Neural progenitor cell (in vitro differentiated cells): ENCODE measurements around the gene MGAM2. TPM values are rescaled to one million over a fixed set of nuclear protein-coding genes. Genes with fewer than 3 reads are reported as not detected.

Experiments
- DNase-seq: peaks from one replicate; pipeline ENCODE4 v3.0.0-alpha.2; 2016; ENCODE audit warnings: low spot score
- H2AFZ ChIP-seq: fragments of 200-600 bp; sonication (generic); replicated peaks from 2 replicates; pipeline ENCODE4 v1.6.1; 2016; ENCODE audit warnings: antibody characterized with exemption
- H3F3A ChIP-seq: fragments of 200-600 bp; sonication (generic); 2 replicates; pipeline ENCODE4 v1.6.1; 2016; ENCODE audit warnings: antibody characterized with exemption, low read depth
- H3K27ac ChIP-seq: fragments of 200-600 bp; sonication (generic); 2 replicates; pipeline ENCODE4 v1.5.1; 2016; ENCODE audit warnings: mild to moderate bottlenecking
- H3K27me3 ChIP-seq: fragments of 200-600 bp; sonication (generic); 2 replicates; pipeline ENCODE4 v1.6.1; 2016; ENCODE audit warnings: mild to moderate bottlenecking, moderate library complexity
- H3K36me3 ChIP-seq: fragments of 200-600 bp; sonication (generic); 2 replicates; pipeline ENCODE4 v1.5.1; 2016
- H3K4me1 ChIP-seq: fragments of 200-600 bp; sonication (generic); 2 replicates; pipeline ENCODE4 v1.6.1; 2016; ENCODE audit warnings: mixed run types
- H3K4me2 ChIP-seq: fragments of 200-600 bp; sonication (generic); 2 replicates; pipeline ENCODE4 v1.6.1; 2016
- H3K4me3 ChIP-seq: fragments of 200-600 bp; sonication (generic); 2 replicates; pipeline ENCODE4 v1.5.1; 2016
- H3K79me2 ChIP-seq: fragments of 200-600 bp; sonication (generic); 2 replicates; pipeline ENCODE4 v1.6.1; 2016; ENCODE audit warnings: low read depth
- H3K9ac ChIP-seq: fragments of 200-600 bp; sonication (generic); 2 replicates; pipeline ENCODE4 v1.6.1; 2016
- H3K9me3 ChIP-seq: fragments of 200-600 bp; sonication (generic); 2 replicates; pipeline ENCODE4 v1.5.1; 2016; ENCODE audit warnings: low read depth
- H4K20me1 ChIP-seq: fragments of 200-600 bp; sonication (generic); 2 replicates; pipeline ENCODE4 v1.6.1; 2016; ENCODE audit warnings: low read depth
- H3K27ac Mint-ChIP-seq: 3 replicates; pipeline ENCODE4 v1.8.0; 2021; ENCODE audit warnings: mixed read lengths
- H3K27me3 Mint-ChIP-seq: 2 replicates; pipeline ENCODE4 v1.8.0; 2022; ENCODE audit warnings: low read depth, mild to moderate bottlenecking, inconsistent platforms, moderate library complexity, mixed read lengths; ENCODE audit not compliant: insufficient read depth
- H3K36me3 Mint-ChIP-seq: 3 replicates; pipeline ENCODE4 v1.8.0; 2021; ENCODE audit warnings: mixed read lengths
- H3K4me1 Mint-ChIP-seq: 3 replicates; pipeline ENCODE4 v1.8.0; 2021; ENCODE audit warnings: mixed read lengths
- H3K4me3 Mint-ChIP-seq: 3 replicates; pipeline ENCODE4 v1.8.0; 2021; ENCODE audit warnings: mild to moderate bottlenecking, moderate library complexity, mixed read lengths
- H3K9me3 Mint-ChIP-seq: 3 replicates; pipeline ENCODE4 v1.8.0; 2020; ENCODE audit warnings: mixed read lengths
- CTCF ChIP-seq: fragments of 200-600 bp; sonication (generic); IDR thresholded peaks from 2 replicates; pipeline ENCODE4 v1.5.1; 2017; ENCODE audit warnings: antibody characterized with exemption, mild to moderate bottlenecking
- EZH2 ChIP-seq: fragments of 200-600 bp; sonication (generic); IDR thresholded peaks from 2 replicates; pipeline ENCODE4 v1.6.1; 2017; ENCODE audit warnings: antibody characterized with exemption, mild to moderate bottlenecking, moderate library complexity
- EZH2phosphoT487 ChIP-seq: fragments of 200-600 bp; sonication (generic); IDR thresholded peaks from 2 replicates; pipeline ENCODE4 v1.6.1; 2017; ENCODE audit warnings: antibody characterized with exemption
- total RNA-seq: library from RNA; depleted of rRNA; stranded (reverse); fragments of >200 nt; gene quantifications from 2 replicates; pipeline ENCODE4 v1.2.3, GENCODE V29; 2015; ENCODE audit warnings: low replicate concordance

Gene MGAM2
- total RNA-seq, 1 donor from 2014 or later = 0.04 TPM

- no peak overlapping the region for H3K27ac ChIP-seq
- no peaks in the 10 kb centered on the region for H3K36me3 Mint-ChIP-seq
These were observed 66.4 kb downstream of the MGAM2 start for GRCh38 chr7:142177869-142178268.

GRCh38 chr7:142180426-142180825 lies 68.9 kb downstream of the MGAM2 start:
- Mint-ChIP-seq H3K4me1 (no peaks in the 10 kb centered on the region), H3K4me3 (no peak overlapping the region), H3K36me3 (no peaks in the 10 kb centered on the region), H3K27me3 (no peaks in the 10 kb centered on the region), H3K27ac (no peak overlapping the region), H3K9me3 (no peaks in the 10 kb centered on the region)
- Histone ChIP-seq H4K20me1 (no peaks in the 10 kb centered on the region), H3K4me3 (no peak overlapping the region), H3K27me3 (no peaks in the 10 kb centered on the region), H3K36me3 (no peaks in the 10 kb centered on the region), H3K4me2 (no peak overlapping the region), H3K79me2 (no peaks in the 10 kb centered on the region), H3K9ac (no peak overlapping the region), H3F3A (no peaks in the 10 kb centered on the region), H3K9me3 (no peaks in the 10 kb centered on the region), H3K27ac (no peak overlapping the region), H2AFZ (no peak overlapping the region), H3K4me1 (peaks cover 3% of the 10 kb centered on the region)
- no peak for DNase-seq
- TF ChIP-seq EZH2 = no peak
- no peak for TF ChIP-seq EZH2phosphoT487
- no peak for TF ChIP-seq CTCF

More at GRCh38 chr7:142177869-142178268, 66.4 kb downstream of the MGAM2 start:
- peaks cover 3% of the 10 kb centered on the region for H3K4me1 ChIP-seq
- no peak overlapping the region for H3K4me3 Mint-ChIP-seq
- H3K27me3 ChIP-seq = no peaks in the 10 kb centered on the region
- peaks cover 3% of the 10 kb centered on the region for H3K4me1 Mint-ChIP-seq
- no peak for TF ChIP-seq EZH2phosphoT487
- TF ChIP-seq CTCF = no peak
- TF ChIP-seq EZH2 = no peak
- peaks cover 6% of the 10 kb centered on the region for H3K9me3 Mint-ChIP-seq
- no peaks in the 10 kb centered on the region for H4K20me1 ChIP-seq
- no peak for DNase-seq
- no peak overlapping the region for H2AFZ ChIP-seq
- H3K27me3 Mint-ChIP-seq = no peaks in the 10 kb centered on the region
- H3F3A ChIP-seq = no peaks in the 10 kb centered on the region
- H3K4me2 ChIP-seq = no peak overlapping the region
- H3K79me2 ChIP-seq = no peaks in the 10 kb centered on the region
- no peak overlapping the region for H3K4me3 ChIP-seq
- H3K36me3 ChIP-seq = no peaks in the 10 kb centered on the region
- no peak overlapping the region for H3K27ac Mint-ChIP-seq
- H3K9ac ChIP-seq = no peak overlapping the region
- no peaks in the 10 kb centered on the region for H3K9me3 ChIP-seq

GRCh38 chr7:142181211-142181610 lies 69.7 kb downstream of the MGAM2 start:
- no peak overlapping the region for H3K27ac Mint-ChIP-seq
- no peak overlapping the region for H3K27ac ChIP-seq
- no peaks in the 10 kb centered on the region for H4K20me1 ChIP-seq
- no peak overlapping the region for H3K4me2 ChIP-seq
- H3K4me1 Mint-ChIP-seq = no peaks in the 10 kb centered on the region
- no peak overlapping the region for H2AFZ ChIP-seq
- TF ChIP-seq EZH2 (no peak), CTCF (no peak), EZH2phosphoT487 (no peak)
- no peaks in the 10 kb centered on the region for H3K27me3 ChIP-seq
- no peaks in the 10 kb centered on the region for H3K9me3 ChIP-seq
- H3K9me3 Mint-ChIP-seq = no peaks in the 10 kb centered on the region
- no peaks in the 10 kb centered on the region for H3K36me3 Mint-ChIP-seq
- H3K36me3 ChIP-seq = no peaks in the 10 kb centered on the region
- no peak overlapping the region for H3K9ac ChIP-seq
- DNase-seq = no peak
- no peaks in the 10 kb centered on the region for H3K27me3 Mint-ChIP-seq
- no peaks in the 10 kb centered on the region for H3K79me2 ChIP-seq
- H3K4me3 Mint-ChIP-seq = no peak overlapping the region
- no peak overlapping the region for H3K4me3 ChIP-seq
- peaks cover 3% of the 10 kb centered on the region for H3K4me1 ChIP-seq
- no peaks in the 10 kb centered on the region for H3F3A ChIP-seq
